HG03045 (cell line): ENCODE results near the gene PITX1.
"Not testable (repeated sequence)": the region's sequence is repeated elsewhere in the genome, so short reads cannot be mapped to it uniquely, and the experiment has no call there.

Experiments used
- ATAC-seq: cut with Tn5 transposase; IDR thresholded peaks from one replicate; pipeline ENCODE4 v1.9.1; 2021; ENCODE audit warnings: mild to moderate bottlenecking, moderate library complexity; ENCODE audit not compliant: unreplicated experiment

PITX1 gene

GRCh38 chr5:135011355-135012032 lies 22.5 kb downstream of the PITX1 start:
- ATAC-seq: no peak

GRCh38 chr5:135010502-135011354 lies 23.3 kb downstream of the PITX1 start:
- no peak for ATAC-seq

- ATAC-seq: no peak
These were observed 24.1 kb downstream of the PITX1 start for GRCh38 chr5:135009736-135010501.

GRCh38 chr5:135008981-135009735 lies 24.9 kb downstream of the PITX1 start:
- no peak for ATAC-seq

- ATAC-seq: no peak
These were observed 25.5 kb downstream of the PITX1 start for GRCh38 chr5:135008556-135008955.

- ATAC-seq: no peak
These were observed 26.2 kb downstream of the PITX1 start for GRCh38 chr5:135007749-135008363.

GRCh38 chr5:135007305-135007704 lies 26.7 kb downstream of the PITX1 start:
- no peak for ATAC-seq

GRCh38 chr5:135005076-135005475 lies 29.0 kb downstream of the PITX1 start:
- no peak for ATAC-seq

- no peak for ATAC-seq
These were observed 29.7 kb downstream of the PITX1 start for GRCh38 chr5:135004376-135004775.

- ATAC-seq: not testable (repeated sequence)
These were observed 36.0 kb downstream of the PITX1 start for GRCh38 chr5:134998068-134998467.

- ATAC-seq: no peak
These were observed 37.0 kb downstream of the PITX1 start for GRCh38 chr5:134997015-134997414.

- ATAC-seq: no peak
These were observed 38.1 kb downstream of the PITX1 start for GRCh38 chr5:134995850-134996402.

GRCh38 chr5:134994560-134995156 lies 39.4 kb downstream of the PITX1 start:
- ATAC-seq: no peak

GRCh38 chr5:134993161-134993560 lies 40.9 kb downstream of the PITX1 start:
- no peak for ATAC-seq

- no peak for ATAC-seq
These were observed 41.9 kb downstream of the PITX1 start for GRCh38 chr5:134992148-134992547.

GRCh38 chr5:134990183-134990582 lies 43.8 kb downstream of the PITX1 start:
- not testable (repeated sequence) for ATAC-seq

GRCh38 chr5:134989266-134989830 lies 44.7 kb downstream of the PITX1 start:
- no peak for ATAC-seq

- ATAC-seq: no peak
These were observed 51.8 kb downstream of the PITX1 start for GRCh38 chr5:134982230-134982629.

- no peak for ATAC-seq
These were observed 54.6 kb downstream of the PITX1 start for GRCh38 chr5:134979416-134979815.
